K562 (cell line): ENCODE results near the gene EPX. TPM values are rescaled to one million over a fixed set of nuclear protein-coding genes. Genes with fewer than 3 reads are reported as not detected.
A peak's percentile ranks its signal among the peaks of the same experiment; 100 is the strongest.

Experiments used
- ATAC-seq: fragments of 200-7000 bp; cut with Tn5 transposase; 3 replicates; pipeline ENCODE4 v1.9.1; 2020; ENCODE audit warnings: moderate library complexity
- BruUV-seq: library from RNA; stranded (reverse); fragments of 400-500 nt; replicated peaks from 2 replicates; lab custom pipeline; 2021; lab: Mats Ljungman, UMichigan
- CTCF ChIA-PET: fragments of 300-600 bp; formaldehyde crosslinking; extraction: SDS; loops from one replicate; lab custom pipeline; 2021; ENCODE audit warnings: low intra/inter-chr PET ratio; lab: Yijun Ruan, JAX
- POLR2A ChIA-PET: fragments of 300-600, 350-650 bp; sonication (Branson Sonifier 250); formaldehyde crosslinking; extraction: SDS; loops from one replicate; lab custom pipeline; 2021; ENCODE audit warnings: antibody characterized with exemption, inconsistent platforms; lab: Yijun Ruan, JAX
- DNase-seq, 4 experiments: peaks; one replicate each; pipeline versions ENCODE4 v3.0.0 to v3.0.0-alpha.2; 2011 to 2018; ENCODE audit warnings: low spot score in 3 of 4, mixed read lengths in 3 of 4; ENCODE audit errors: extremely low read depth in 1 of 4
- FAIRE-seq: peaks from 2 replicates; lab custom pipeline; 2011; peaks lifted over from hg19 to GRCh38; lab: Jason Lieb, UNC
- H2AFZ ChIP-seq: 2 replicates; pipeline ENCODE4 v1.6.0; 2011; ENCODE audit warnings: low read depth, low read length, control low read depth, inconsistent platforms
- H3K27ac ChIP-seq: fragments of 200-600 bp; 3 replicates; pipeline ENCODE4 v1.8.0; 2011; ENCODE audit warnings: low read depth, mild to moderate bottlenecking, control low read depth, inconsistent platforms, low read length, moderate library complexity, mixed read lengths; ENCODE audit errors: extremely low read depth
- H3K27me3 ChIP-seq, 2 experiments: fragments of 300-600 bp in 1 of 2; 2 replicates in 1 of 2; 3 replicates in 1 of 2; pipeline versions ENCODE4 v1.6.0 to v1.8.0; 2011; ENCODE audit warnings: inconsistent platforms in 2 of 2, low read length in 2 of 2, mild to moderate bottlenecking in 1 of 2, mixed read lengths in 1 of 2, moderate library complexity in 1 of 2; ENCODE audit not compliant: control insufficient read depth in 2 of 2, insufficient read depth in 2 of 2
- H3K36me3 ChIP-seq: fragments of 300-600 bp; 3 replicates; pipeline ENCODE4 v1.8.0; 2011; ENCODE audit warnings: mild to moderate bottlenecking, low read length, inconsistent platforms; ENCODE audit not compliant: control insufficient read depth, insufficient read depth
- H3K4me1 ChIP-seq, 2 experiments: fragments of 200-600 bp in 1 of 2; replicated peaks in 1 of 2; 2 replicates in 1 of 2; 3 replicates in 1 of 2; pipeline versions ENCODE4 v1.5.1 to v1.8.0; 2011; ENCODE audit warnings: inconsistent platforms in 2 of 2, low read length in 2 of 2, mild to moderate bottlenecking in 1 of 2, mixed read lengths in 1 of 2, moderate library complexity in 1 of 2; ENCODE audit not compliant: control insufficient read depth in 2 of 2, insufficient read depth in 2 of 2
- H3K4me2 ChIP-seq: 2 replicates; pipeline ENCODE4 v1.6.1; 2011; ENCODE audit warnings: low read length, control low read depth, inconsistent platforms, mixed read lengths; ENCODE audit not compliant: insufficient read depth
- H3K4me3 ChIP-seq: fragments of 200-600 bp; sonication (generic), shearing (Covaris generic); 2 replicates; pipeline ENCODE4 v1.5.1; 2016; ENCODE audit warnings: control low read depth, inconsistent platforms
- H3K79me2 ChIP-seq: fragments of 200-600 bp; 3 replicates; pipeline ENCODE4 v1.8.0; 2011; ENCODE audit warnings: low read length, inconsistent platforms; ENCODE audit not compliant: control insufficient read depth, insufficient read depth
- H3K9ac ChIP-seq, 2 experiments: 2 replicates each; pipeline versions ENCODE4 v1.6.0 to v1.6.1; 2011; ENCODE audit warnings: low read depth in 2 of 2, low read length in 2 of 2, control low read depth in 1 of 2, inconsistent platforms in 1 of 2, mild to moderate bottlenecking in 1 of 2, mixed read lengths in 1 of 2; ENCODE audit not compliant: insufficient read depth in 1 of 2
- H3K9me1 ChIP-seq: one replicate; pipeline ENCODE4 v1.6.0; 2011; ENCODE audit warnings: inconsistent platforms, mild to moderate bottlenecking, low read length, moderate library complexity; ENCODE audit not compliant: control insufficient read depth, insufficient read depth
- H3K9me3 ChIP-seq: replicated peaks from 2 replicates; pipeline ENCODE4 v1.5.1; 2011; ENCODE audit warnings: low read depth, low read length, inconsistent platforms; ENCODE audit not compliant: control insufficient read depth, insufficient read depth
- H4K20me1 ChIP-seq: replicated peaks from 2 replicates; pipeline ENCODE4 v1.6.1; 2011; ENCODE audit warnings: low read length, inconsistent platforms, mixed read lengths; ENCODE audit not compliant: control insufficient read depth, insufficient read depth
- ATF1 ChIP-seq, 2 experiments: fragments of 450-650 bp in 1 of 2; IDR thresholded peaks; 2 replicates each; pipeline ENCODE4 v1.6.1; 2016; ENCODE audit warnings: missing compliant biosample characterization in 1 of 2, missing genetic modification characterization in 1 of 2
- CBX2 ChIP-seq: fragments of 200-600 bp; sonication (generic); IDR thresholded peaks from one replicate; pipeline ENCODE4 v1.6.1; 2012; ENCODE audit warnings: mild to moderate bottlenecking, low read length, inconsistent platforms; ENCODE audit not compliant: insufficient read depth, poor library complexity, severe bottlenecking
- CBX8 ChIP-seq: fragments of 200-600 bp; sonication (generic); IDR thresholded peaks from 2 replicates; pipeline ENCODE4 v1.6.1; 2012; ENCODE audit warnings: borderline replicate concordance, mixed run types, low read depth, mild to moderate bottlenecking, moderate library complexity, mixed read lengths, low read length, control low read depth, inconsistent platforms; ENCODE audit not compliant: poor library complexity, severe bottlenecking; ENCODE audit errors: extremely low read depth
- IFI16 ChIP-seq: fragments of 250-450 bp; sonication (Bioruptor Pico); IDR thresholded peaks from 2 replicates; pipeline ENCODE4 v2.1.2; 2022; ENCODE audit warnings: mild to moderate bottlenecking, inconsistent platforms
- KDM1A ChIP-seq, 2 experiments: fragments of 450-650 bp; IDR thresholded peaks; 2 replicates each; pipeline ENCODE4 v1.6.1; 2016; ENCODE audit warnings: mild to moderate bottlenecking in 2 of 2
- SNAPC5 ChIP-seq: fragments of 250-450 bp; sonication (Bioruptor Pico); IDR thresholded peaks from 2 replicates; pipeline ENCODE4 v1.8.0; 2021; ENCODE audit warnings: moderate library complexity, mild to moderate bottlenecking, inconsistent platforms
- WGBS: fragments of 100-300 bp; shearing (Covaris generic); methylation state at CpG from one replicate; pipeline ENCODE4 v1.1.6; 2016; ENCODE audit warnings: low coverage, mixed read lengths; ENCODE audit not compliant: insufficient coverage; ENCODE audit errors: missing lambda C conversion rate; 5-methylcytosine and 5-hydroxymethylcytosine counted together
- in situ Hi-C: fragments of 300-500 bp; cut with MboI; formaldehyde crosslinking; loops from 4 replicates; pipeline ENCODE4 v1.15.0; 2018; ENCODE audit warnings: inconsistent platforms, mixed read lengths
- intact Hi-C: fragments of 100-400 bp; cut with micrococcal nuclease; formaldehyde crosslinking; loops from 2 replicates; pipeline ENCODE4 v1.14.2; 2022
- polyA plus RNA-seq, 8 experiments: library from polyadenylated mRNA; depleted of rRNA in 4 of 8; stranded (reverse) in 5 of 8; unstranded in 3 of 8; fragments of >200 nt; fragmentation: Nextera tagmentation in 2 of 8; fragmentation: Illumina TruSeq in 1 of 8; extraction: Ambion mirVana in 2 of 8; extraction: Trizol in 1 of 8; gene quantifications; 2 replicates each; pipeline versions ENCODE4 v1.2.1 to v1.2.3, GENCODE V29; 2011 to 2014; ENCODE audit warnings: inconsistent platforms in 1 of 8, missing spikeins in 1 of 8
- total RNA-seq, 7 experiments: library from RNA; depleted of rRNA in 6 of 7; stranded (reverse); fragments of >200 nt in 6 of 7; fragmentation: Illumina TruSeq in 2 of 7; extraction: Trizol in 2 of 7; gene quantifications; 2 replicates each; pipeline versions ENCODE4 v1.2.1 to v1.2.3, GENCODE V29; 2011 to 2021; ENCODE audit warnings: low replicate concordance in 1 of 7
- TF ChIP-seq, protein P1 (sequence below): fragments of 450-650 bp; IDR thresholded peaks from 2 replicates; pipeline ENCODE4 v1.6.1; 2016; ENCODE audit warnings: antibody characterized with exemption

EPX gene
- total and polyA plus RNA-seq, 9 of the 15 experiments (the other 6 are each of a cell fraction or from before 2014, with no cell fraction given) = 0.07 to 0.33 (median 0.19) TPM; not detected in 3

GRCh38 chr17:58186591-58186990, 5.9 kb upstream of the EPX start:
- FAIRE-seq (no peak), DNase-seq (peak in 1 of 4 experiments; percentile 7), ATAC-seq (no peak)
- 48% methylated on average over 3 of the region's 4 CpGs for WGBS
- H3K4me3 ChIP-seq = no peak overlapping the region
- no peak overlapping the region for H3K4me2 ChIP-seq
- H3K4me1 ChIP-seq = peaks cover 45 to 46% of the 10 kb centered on the region in 2 experiments
- ChIA-PET CTCF (no interaction called here), POLR2A (no interaction called here)
- no peaks in the 10 kb centered on the region for H3K79me2 ChIP-seq
- H4K20me1 ChIP-seq = no peaks in the 10 kb centered on the region
- H3K27ac ChIP-seq = no peak overlapping the region
- no peaks in the 10 kb centered on the region for H3K36me3 ChIP-seq
- no peak for TF ChIP-seq IFI16 (CRISPR knock-in tag)
- TF ChIP-seq SNAPC5 = no peak
- no peak for TF ChIP-seq ATF1 (CRISPR knock-in tag; IDR thresholded peaks at IDR 0.05)
- no peak for TF ChIP-seq ATF1 (tag; IDR thresholded peaks at IDR 0.05)
- TF ChIP-seq KDM1A (IDR thresholded peaks at IDR 0.05) = no peak
- no peak for TF ChIP-seq CBX8
- no peak for TF ChIP-seq CBX2
- TF ChIP-seq, protein P1, sequence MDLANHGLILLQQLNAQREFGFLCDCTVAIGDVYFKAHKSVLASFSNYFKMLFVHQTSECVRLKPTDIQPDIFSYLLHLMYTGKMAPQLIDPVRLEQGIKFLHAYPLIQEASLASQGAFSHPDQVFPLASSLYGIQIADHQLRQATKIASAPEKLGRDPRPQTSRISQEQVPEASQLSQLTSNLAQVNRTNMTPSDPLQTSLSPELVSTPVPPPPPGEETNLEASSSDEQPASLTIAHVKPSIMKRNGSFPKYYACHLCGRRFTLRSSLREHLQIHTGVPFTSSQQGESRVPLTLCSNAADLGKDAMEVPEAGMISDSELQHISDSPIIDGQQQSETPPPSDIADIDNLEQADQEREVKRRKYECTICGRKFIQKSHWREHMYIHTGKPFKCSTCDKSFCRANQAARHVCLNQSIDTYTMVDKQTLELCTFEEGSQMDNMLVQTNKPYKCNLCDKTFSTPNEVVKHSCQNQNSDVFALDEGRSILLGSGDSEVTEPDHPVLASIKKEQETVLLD = no peak
- no peak overlapping the region for H3K9ac ChIP-seq
- no peaks in the 10 kb centered on the region; a peak in 2 of 5 replicates for H3K27me3 ChIP-seq
- BruUV-seq = no TSS peak
- no peaks in the 10 kb centered on the region for H3K9me3 ChIP-seq
- intact Hi-C loops (no loop called here), in situ Hi-C loops (no loop called here)
- no peak overlapping the region for H2AFZ ChIP-seq
- H3K9me1 ChIP-seq = no peaks in the 10 kb centered on the region
